ENCODE measurements around the gene DPP10.

DPP10 gene

DNA sequence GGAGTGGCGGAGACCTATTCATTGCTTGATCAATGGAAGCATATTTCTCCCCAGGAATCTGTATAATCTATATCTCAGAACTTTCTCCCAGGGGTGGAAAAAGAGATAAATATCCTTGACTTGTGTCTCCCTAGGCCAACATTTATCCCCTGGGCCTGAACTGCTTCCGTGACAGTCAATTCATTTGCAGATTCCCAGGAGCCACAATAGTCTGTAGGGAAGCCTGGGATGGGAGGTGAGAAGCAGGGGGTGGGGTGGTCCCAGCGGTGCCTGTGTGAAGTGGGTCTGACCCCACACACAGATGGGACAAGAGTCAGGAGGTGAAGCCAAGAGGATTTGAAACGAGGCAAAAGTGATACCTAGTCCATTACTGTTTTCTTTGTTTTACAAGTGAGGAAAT lies 166.8 kb downstream of the DPP10 start:
- no peak for DNase-seq (ENCODE audit: low read depth, low spot score)

DNA sequence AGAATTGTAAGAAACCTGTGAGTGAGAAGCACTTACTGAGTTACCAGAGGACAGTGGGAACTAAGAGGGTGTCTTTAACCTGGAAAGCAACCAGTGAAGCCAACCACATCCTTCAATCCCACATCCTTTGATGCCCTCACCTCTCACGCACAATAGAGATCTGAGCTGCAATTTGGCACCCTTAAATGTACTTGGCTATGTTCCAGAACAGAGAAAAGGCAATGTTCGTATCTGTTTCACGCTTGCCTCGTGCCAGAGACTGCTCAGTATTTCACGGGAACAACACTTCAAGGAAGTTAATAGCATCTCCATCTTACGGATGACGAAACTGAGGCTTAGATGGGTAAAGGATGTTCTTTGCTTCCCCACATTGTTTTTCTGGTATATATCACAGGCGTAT lies 167.4 kb downstream of the DPP10 start:
- DNase-seq (ENCODE audit: low read depth, low spot score) = no peak

DNA sequence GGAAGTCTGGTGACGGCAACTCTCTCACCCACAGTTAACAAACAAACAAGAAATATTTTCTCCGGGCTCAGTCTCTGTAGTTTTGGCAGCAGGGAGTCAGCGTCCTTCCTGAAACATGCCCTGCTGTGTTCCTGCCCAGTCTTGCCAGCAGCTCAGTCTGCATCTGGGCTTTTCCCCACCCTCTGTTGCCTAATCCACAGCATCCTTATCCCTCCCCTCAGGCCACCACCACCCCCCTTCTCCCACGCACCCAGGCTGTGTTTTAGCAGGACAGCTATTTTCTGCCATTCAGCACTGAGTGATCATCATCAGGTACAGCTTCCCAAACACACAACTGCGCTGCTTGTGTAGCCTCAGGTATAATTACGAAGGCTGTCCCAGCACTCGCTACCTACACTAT lies 168.2 kb downstream of the DPP10 start:
- DNase-seq (ENCODE audit: low read depth, low spot score) = no peak

DNA sequence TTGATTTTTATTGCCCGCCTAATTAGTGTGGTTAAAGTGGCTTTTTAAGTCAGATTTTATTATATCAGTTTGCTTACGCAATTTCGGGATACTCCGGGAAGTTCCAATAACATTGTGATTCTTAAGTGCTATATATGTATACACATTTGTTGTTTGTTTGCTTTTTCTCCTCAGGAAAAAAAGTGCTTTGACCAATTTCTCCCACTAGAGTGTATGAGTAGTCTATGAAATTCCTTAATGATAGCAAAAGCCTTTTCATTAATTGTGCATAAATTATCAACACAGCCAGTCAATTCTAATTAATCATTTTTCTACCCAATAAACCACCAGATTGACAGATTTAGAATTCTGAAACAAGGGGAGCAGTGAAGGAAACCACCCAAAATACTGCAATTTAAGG lies 172.2 kb downstream of the DPP10 start:
- DNase-seq (ENCODE audit: low read depth, low spot score) = no peak

DNA sequence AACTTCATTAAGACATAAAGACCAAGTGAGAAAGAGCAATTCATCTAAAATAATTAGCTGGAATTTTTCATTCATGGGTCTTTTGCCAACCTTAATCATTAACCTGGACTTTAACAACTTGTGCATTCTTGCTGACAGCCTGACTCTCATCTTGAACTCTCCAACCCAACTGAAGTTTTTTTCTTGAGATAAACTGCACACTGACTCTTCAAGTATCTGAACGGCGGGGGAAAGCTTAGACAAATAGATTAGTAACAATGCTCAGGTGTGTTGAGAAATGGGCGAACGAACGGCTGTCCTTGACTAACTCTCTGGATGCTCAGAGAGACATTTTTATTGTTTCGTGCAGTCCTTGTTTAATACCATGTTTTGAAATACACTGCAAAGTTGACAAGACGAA lies 186.0 kb downstream of the DPP10 start:
- no peak for DNase-seq (ENCODE audit: low read depth, low spot score)

DNA sequence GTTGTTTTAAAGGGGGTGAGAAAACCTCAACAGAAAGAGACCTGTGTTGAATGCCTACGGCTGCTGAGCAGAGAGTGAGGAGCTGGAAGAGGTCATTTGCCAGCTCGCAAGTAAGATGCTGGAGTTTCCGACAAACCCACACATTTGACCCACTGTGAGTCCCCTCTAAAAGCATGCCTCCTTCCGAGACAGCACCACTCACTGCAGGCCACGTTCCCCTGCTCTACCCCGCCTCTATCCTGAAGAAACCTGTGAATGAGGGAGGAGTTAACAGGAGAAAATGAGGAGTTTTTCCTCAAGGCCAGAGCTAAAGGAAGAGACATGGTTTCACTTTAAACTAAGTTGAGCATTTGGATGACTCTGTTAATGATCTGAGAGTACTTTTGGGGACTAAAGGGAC lies 188.7 kb downstream of the DPP10 start:
- DNase-seq (ENCODE audit: low read depth, low spot score) = no peak

DNA sequence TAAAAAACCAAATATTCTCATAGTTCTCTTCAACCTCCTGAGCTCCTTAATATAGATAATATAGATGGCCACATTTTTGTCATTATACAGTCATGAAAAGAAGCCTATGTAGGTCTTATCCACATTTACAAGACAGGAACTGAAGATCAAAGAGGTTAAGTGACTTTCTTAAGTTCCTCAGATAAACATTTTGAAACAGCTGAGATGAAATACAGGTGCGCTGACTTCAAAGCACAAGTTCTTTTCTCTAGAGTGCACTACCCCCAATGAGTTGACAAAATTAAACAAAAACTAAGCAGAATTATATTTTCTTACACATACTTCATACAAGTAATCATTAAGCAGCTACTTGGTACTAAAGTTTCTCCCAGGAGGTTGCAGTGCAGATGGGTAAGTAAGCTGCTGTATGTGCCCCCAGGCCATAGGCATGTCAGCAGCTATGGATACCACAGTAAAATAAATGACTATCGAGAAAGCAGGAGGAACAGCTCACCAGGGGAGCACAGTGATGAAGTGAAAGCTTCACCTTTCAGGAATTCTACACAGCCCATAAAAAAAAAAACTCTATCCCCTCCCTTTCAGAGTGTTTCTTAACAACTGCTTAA lies 199.8 kb downstream of the DPP10 start:
- DNase-seq (ENCODE audit: low read depth, low spot score) = no peak

DNA sequence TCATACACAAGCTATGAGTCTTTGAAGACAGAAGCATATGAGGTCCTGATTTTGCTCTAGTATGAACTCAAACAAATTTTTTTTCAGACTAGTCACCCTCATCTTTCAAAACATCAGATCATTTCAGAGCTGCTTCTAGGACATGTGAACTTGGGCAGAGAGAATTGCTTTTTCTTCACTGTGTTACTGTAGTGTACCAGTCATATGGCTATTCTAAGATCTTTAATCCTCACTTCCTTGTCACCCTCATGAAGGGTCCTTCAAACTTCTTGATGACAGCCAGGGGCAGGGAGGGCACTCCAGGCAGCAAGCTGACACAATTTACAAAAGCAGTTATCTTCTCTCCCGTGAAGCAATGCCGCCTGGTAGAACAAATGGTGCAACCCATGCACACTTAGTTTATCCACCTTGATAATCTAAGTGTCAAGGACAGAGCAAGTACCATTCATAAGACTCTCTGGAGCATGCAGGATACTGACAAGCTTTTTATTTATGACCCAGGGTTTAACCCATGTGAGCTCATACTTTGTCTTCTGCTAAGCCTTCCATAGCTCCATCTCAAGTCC lies 200.6 kb downstream of the DPP10 start:
- no peak for DNase-seq (ENCODE audit: low read depth, low spot score)

DNA sequence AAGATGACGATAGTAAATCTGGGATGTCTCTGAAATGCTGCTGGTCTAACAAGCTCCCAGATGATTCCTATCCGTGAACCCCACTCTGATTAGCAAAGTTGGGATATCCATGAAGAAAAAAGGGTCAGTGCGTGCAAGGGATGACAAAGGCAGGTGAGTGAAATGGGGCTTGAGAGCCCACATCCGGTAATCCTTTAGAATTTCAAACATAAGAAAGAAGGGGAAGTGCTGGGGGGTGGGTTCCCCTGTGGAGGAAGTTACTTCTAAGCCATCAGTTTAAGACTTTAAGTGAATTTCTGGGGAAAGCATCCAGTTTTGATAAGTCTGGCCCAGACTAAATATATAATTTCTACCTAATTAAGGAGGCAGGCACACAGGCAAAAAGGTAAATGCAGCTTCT lies 209.5 kb downstream of the DPP10 start:
- DNase-seq (ENCODE audit: low read depth, low spot score) = no peak

DNA sequence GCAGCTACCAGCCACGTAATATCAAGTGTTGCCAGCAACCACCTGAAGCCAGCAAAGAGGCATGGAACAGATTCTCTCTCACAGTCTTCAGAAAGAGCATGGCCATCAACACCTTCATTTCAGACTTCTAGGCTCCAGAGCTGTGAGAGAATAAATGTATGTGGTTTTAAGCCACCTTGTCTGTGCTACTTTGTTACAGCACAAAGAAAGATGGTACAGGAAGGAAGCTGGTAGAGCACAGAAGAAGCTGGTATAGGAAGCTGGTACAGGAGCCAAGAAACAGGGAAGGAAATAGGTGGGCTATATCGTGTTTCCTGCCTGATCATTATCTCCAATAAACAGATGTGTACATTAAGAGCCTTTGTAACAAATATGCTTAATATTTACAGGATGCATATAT lies 217.4 kb downstream of the DPP10 start:
- no peak for DNase-seq (ENCODE audit: low read depth, low spot score)

DNA sequence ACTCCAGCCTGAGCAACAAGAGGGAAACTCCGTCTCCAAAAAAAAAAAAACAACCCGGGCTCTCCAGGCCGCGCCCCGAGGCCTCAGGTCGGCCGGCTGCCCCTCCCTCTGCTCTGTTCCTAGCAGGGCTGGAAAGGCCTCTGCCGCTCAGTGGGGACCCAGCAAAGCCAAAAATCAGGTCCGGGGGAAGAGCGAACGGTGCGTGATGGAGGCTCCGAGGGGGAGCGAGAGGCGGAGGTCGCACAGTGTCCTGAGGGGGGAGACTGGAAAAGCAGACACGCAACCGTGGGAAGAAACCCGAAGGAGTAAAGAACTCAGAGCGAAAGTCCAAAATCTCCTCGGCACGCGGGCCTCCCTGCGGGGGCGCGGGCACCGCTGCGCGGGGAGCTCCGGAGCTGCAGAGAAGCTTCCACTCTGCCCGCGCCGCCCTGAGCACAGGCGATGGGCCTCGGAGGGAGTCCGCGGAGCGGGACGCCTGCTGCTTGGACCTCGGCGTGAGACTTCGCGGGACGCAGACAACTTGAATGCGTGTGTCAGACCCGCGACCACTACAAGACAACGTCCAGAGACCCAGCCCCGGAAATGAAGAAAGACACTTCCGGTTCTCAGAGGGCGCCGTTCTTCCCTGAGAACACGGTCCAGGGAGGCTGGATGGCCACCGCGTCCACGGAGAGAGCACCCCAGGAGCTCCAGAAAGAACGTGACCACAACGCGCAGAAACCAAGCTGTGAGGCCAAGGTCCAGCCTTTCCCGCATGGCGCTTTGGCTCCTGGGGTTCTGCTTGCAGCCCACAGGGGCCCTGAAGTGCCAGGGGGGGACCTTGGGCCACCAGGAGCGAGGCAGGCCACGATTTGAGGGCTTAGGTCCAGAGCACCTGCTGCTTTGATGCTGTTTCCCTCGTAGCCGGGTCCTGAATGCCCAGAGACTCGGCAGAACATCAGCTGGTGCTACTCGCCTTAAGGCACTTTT lies 219.8 kb downstream of the DPP10 start:
- no peak for DNase-seq (ENCODE audit: low read depth, low spot score)

DNA sequence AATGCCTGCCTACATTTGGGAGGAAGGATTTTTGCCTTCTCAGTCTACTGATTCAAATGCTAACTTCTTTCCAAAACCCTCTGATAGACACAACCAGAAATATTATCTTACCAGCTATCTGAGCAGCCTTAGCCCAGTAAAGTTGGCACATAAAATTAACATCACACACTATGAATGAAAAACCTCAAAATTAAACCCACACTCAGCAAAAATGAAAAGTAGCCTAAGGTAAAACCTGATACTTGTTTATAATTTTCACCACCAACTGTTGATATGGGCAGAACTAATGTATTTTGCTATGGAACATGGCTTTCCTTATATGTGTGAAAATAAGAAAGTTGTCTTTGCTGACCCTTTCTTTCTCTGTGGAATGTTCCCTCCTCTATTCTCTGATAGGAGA lies 226.0 kb downstream of the DPP10 start:
- no peak for DNase-seq (ENCODE audit: low read depth, low spot score)

DNA sequence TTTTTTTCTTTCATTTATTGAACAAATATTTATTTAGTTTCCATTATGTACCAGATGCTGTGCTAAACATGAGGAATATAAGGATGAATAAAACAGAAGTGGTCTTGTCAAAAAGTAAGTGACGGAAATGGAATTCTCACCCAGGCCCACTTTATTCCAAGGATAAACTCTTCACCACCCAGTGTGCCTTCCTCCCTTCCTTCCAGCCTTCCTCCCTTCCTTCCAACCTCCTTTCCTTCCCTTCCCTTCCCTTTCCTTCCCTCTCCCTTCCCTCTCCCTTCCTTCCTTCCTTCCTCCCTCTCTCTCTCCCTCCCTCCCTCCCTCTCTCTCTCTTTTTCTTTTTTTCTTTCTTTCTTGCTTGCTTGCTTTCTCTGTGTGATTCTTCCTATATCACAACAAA lies 240.8 kb downstream of the DPP10 start:
- no peak for DNase-seq (ENCODE audit: low read depth, low spot score)

DNA sequence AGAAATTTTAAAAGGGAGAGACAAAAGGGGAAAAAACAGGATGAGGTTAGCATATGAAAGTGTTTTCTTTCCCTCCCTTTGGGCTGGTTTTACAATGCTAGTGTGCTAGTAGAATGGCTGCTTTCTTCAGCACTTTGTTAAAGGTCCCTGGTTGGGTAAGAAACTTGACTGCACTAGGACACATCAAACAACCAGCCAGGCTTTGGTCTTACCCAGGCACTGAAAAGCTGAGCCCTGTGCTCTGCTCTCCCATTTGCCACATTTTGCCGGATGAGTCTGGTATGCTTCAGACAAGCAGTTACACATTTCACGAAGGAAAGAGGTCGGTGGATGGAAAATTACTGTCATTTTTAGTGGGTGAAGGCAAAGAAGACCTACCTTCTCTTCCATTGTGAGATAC lies 242.0 kb downstream of the DPP10 start:
- no peak for DNase-seq (ENCODE audit: low read depth, low spot score)

DNA sequence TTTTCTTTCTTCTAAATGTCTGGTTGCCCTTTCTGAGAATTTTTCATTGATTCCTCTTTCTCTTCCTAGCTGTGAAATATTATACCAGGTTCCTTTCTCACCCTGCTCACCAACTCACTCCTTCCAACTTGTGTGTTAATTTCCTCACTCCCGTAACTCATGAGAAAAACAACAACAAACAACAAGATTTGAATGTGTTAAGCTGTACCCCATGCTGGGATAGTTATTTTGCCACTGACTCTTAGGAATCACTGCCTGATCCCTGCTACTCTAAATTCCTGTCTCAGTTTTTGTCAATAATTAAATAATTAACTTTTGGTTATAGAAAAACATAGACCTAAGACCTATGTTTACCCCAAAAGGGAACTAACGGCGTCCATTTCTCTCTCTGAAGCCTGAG lies 242.7 kb downstream of the DPP10 start:
- no peak for DNase-seq (ENCODE audit: low read depth, low spot score)

DNA sequence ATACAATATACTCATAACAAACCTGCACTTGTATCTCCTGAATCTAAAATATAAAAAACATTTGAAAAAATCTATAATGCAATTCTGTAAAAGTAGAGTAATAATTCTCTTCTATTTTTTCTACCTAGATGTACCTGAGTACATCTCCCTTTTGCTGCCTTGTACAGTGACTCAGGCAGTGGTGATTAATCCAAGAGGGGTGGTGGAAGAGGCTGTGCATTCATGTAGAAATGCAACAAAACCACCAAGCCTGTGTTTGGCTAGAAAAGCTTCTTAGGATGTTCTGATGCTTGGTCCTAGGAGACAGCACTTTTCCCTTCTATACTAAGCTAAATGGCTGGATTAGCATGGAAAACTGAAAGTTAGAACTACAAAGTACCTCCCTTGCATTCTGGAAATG lies 245.8 kb downstream of the DPP10 start:
- no peak for DNase-seq (ENCODE audit: low read depth, low spot score)

DNA sequence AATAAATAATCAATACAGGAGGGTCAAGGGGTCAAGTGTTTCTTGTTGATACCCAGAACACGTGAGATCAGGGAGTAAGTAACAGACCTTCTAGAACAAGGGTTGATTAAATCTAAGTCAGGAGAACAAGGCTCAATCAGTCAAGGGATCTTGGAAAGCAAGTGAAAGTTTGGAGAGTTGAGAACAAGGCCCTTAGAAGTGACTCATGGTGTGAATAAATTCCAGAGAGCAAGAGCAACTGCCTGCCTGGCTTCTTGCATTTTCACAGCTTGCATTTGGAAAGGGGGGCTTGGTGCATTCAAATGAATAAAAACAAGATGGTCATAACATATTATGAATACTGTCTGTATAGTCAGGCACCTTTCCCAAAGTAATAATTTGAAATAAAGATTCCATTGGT lies 256.1 kb downstream of the DPP10 start:
- no peak for DNase-seq (ENCODE audit: low read depth, low spot score)

DNA sequence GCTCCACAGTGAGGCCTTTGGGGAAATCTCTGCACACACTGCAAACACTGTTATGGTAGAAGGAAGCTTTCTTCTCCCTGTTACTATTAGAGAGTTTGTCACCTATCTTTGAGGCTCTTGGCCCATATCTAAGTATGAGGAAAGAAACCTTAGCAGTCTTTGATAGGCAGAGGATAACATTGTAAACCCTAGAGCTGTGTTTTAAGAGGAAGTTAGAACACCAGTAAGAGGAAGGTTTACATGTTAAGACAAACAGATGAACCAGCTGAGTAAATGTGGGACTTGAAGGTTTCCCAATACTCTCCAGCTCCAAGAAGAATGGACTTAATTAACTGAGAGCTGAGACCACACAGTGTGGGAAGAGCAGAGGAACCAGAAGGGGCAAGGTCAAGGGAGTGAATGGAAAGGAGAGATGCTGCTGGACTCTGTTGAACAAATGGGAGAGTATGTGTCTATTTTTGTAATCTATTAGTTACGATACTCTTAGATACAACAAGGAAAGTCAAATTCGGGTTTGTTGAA lies 257.0 kb downstream of the DPP10 start:
- DNase-seq (ENCODE audit: low read depth, low spot score) = no peak

DNA sequence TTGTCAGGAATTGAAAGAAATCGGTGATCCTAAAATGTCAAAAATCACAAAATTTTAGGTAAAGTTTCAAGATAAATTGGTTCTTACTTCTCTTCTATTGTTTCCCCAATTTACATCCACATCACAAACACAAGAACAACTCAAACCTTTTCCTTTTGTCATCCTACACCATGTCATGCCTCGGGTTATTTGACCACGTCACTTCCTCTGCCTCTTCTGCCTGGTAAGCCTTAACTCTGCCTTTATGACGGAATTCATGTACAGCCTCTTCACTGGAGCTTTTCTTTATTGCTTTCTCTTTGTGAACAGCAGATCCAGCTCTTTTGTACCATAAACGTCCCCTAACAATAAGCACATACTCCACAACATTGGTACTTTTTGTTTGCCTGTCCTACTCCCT lies 258.0 kb downstream of the DPP10 start:
- DNase-seq (ENCODE audit: low read depth, low spot score) = no peak

DNA sequence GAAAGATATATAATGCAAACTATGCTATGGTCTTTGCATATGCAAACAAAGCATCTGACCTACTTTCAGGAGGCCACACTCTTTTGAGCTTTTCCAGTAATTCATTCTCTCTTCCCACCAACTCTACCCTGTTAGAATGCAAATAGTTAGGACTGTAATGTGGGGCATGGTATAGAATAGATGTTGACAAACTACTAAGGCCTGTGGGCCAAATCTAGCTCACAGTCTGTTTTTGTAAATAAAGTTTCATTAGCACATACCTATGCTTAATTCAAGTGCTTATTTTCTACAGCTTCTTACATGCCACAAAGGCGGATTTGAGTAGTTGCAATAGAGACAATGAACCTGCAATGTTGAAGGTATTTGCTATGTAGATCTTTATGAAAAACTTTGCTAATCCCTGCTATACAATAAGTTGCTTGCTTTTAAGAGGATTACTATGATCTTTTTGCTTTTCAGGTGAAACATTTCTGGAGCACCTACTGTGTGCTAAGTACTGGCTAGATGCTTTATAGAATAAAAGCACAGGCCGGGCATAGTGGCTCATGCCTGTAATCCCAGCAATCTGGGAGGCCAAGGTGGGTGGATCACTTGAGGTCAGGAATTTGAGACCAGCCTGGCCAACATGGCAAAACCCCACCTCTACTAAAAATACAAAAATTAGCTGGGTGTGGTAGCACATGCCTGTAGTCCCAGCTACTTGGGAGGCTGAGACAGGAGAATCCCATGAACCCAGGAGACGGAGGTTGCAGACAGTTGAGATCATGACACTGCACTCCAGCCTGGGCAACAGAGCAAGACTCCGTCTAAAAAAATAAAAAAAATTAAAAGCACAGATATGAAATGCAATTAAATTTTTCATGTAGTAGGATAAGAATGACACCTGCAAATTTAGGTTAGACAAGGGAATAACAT lies 267.8 kb downstream of the DPP10 start:
- no peak for DNase-seq (ENCODE audit: low read depth, low spot score)

DNA sequence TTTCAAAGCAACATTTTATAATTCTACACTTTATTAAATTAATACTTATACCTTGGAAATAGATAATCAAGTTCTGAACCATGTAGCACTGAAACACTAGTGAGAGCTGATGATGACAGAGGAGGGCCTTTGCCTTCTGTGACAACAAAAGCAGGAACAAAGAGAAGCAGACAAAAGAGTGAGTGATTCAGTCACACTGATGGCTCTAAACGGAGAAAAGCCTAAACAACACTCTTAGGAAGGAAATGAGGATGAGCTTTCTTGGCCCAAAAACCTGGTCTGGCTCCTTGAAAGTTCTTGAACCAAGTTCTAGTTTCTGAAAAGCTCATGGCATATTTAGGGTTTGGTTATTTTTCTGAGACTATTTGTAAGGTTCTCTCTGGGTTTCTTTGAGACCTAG lies 271.9 kb downstream of the DPP10 start:
- DNase-seq (ENCODE audit: low read depth, low spot score) = no peak

DNA sequence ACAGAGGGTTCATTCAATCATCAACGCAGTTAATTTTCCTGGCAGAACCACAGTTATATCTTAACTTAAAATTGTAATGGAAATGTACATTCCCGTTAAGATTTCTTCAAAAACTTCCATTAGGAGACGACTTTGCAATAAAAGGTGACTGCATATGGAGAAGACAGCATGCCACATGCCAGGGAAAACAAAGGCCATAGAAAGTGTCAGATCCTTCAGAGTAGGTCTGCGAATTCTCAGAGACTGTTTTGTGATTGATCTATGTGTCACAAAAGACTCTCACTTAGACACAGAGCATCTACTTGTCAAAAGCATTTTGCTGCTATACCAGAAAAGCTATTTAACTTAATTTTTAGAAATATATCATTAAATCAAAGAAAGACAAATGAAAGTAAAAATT lies 274.6 kb downstream of the DPP10 start:
- DNase-seq (ENCODE audit: low read depth, low spot score) = no peak
